ENCODE data around the gene ELN. TPM values are rescaled to one million over a fixed set of nuclear protein-coding genes. Genes with fewer than 3 reads are reported as not detected.
"Not testable (repeated sequence)": the region's sequence is repeated elsewhere in the genome, so short reads cannot be mapped to it uniquely, and the experiment has no call there.

The ELN gene
- total RNA-seq, 1 experiment from 2014 or later, result 65.9 TPM

- no TSS peak for BruUV-seq (replicated peaks)
- DNase-seq (ENCODE audit: low spot score), result no peak
- no peak overlapping the region for H3K4me3 ChIP-seq (ENCODE audit: low read depth, low read length, poor library complexity, severe bottlenecking)
Observed at GRCh38 chr7:74009719-74010118, 18.3 kb upstream of the ELN start.

DNA sequence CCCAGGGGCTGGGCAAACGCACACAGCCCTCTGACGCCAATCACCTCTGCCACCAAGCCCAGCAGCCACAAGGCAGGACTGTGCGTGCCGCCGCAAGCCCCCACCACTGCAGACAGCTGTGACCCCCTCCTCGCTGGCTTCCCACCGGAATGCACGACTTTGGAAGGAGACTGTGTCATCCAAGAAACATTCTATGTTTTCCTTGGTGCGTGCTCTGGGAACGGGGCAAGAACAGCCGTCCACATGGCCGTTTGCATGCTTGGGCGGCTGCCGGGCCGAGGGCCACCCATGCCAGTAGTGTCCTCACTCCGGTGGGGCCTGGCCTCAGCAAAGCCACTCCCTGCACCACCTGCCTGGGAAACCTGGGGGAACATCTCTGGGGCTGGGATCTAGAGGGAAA, 17.6 kb upstream of the ELN start:
- no TSS peak for BruUV-seq (replicated peaks)
- CTCF ChIA-PET, result interaction anchor here (1.3 kb wide), 1 partner anchor 17 kb away, joined by 3 read pairs; no protein-coding TSS in a partner anchor

More at GRCh38 chr7:74009719-74010118, 18.3 kb upstream of the ELN start:
- Histone ChIP-seq H3K9me3 (ENCODE audit: low read depth, low read length, poor library complexity, severe bottlenecking) (no peaks in the 10 kb centered on the region), H3K27me3 (replicated peaks; ENCODE audit: insufficient read depth, low read depth, low read length, poor library complexity) (no peaks in the 10 kb centered on the region), H3K27ac (ENCODE audit: low read depth, low read length, poor library complexity, severe bottlenecking) (no peak overlapping the region), H3K4me1 (ENCODE audit: insufficient read depth, low read length, poor library complexity, severe bottlenecking) (no peaks in the 10 kb centered on the region), H3K36me3 (ENCODE audit: insufficient read depth, low read length, poor library complexity, severe bottlenecking) (no peaks in the 10 kb centered on the region)
- POLR2A ChIA-PET (ENCODE audit: low non-redundant PET), result no interaction called here
- no peak for TF ChIP-seq EZH2 (IDR thresholded peaks at IDR 0.05; ENCODE audit: borderline replicate concordance, low read depth, low read length, poor library complexity, severe bottlenecking)
- no peak for TF ChIP-seq CTCF (conservative IDR thresholded peaks at IDR 0.05; ENCODE audit: low read depth, low read length)
- CTCF ChIA-PET, result no interaction called here
- intact Hi-C loops (cut with micrococcal nuclease; ENCODE audit: unreplicated experiment), result no loop called here

GRCh38 chr7:74011421-74011820, 16.6 kb upstream of the ELN start:
- H3K4me3 ChIP-seq (ENCODE audit: low read depth, low read length, poor library complexity, severe bottlenecking); H3K27ac ChIP-seq (ENCODE audit: low read depth, low read length, poor library complexity, severe bottlenecking); BruUV-seq (replicated peaks); POLR2A ChIA-PET (ENCODE audit: low non-redundant PET); H3K36me3 ChIP-seq (ENCODE audit: insufficient read depth, low read length, poor library complexity, severe bottlenecking); H3K9me3 ChIP-seq (ENCODE audit: low read depth, low read length, poor library complexity, severe bottlenecking); intact Hi-C loops (cut with micrococcal nuclease; ENCODE audit: unreplicated experiment); H3K27me3 ChIP-seq (replicated peaks; ENCODE audit: insufficient read depth, low read depth, low read length, poor library complexity); H3K4me1 ChIP-seq (ENCODE audit: insufficient read depth, low read length, poor library complexity, severe bottlenecking); DNase-seq (ENCODE audit: low spot score): not testable (repeated sequence)
- CTCF ChIA-PET, result interaction anchor here (1.3 kb wide), 1 partner anchor 16 kb away, joined by 3 read pairs; no protein-coding TSS in a partner anchor

More for the DNA sequence above, 17.6 kb upstream of the ELN start:
- POLR2A ChIA-PET (ENCODE audit: low non-redundant PET), result no interaction called here
- no peak overlapping the region for H3K27ac ChIP-seq (ENCODE audit: low read depth, low read length, poor library complexity, severe bottlenecking)
- H3K4me3 ChIP-seq (ENCODE audit: low read depth, low read length, poor library complexity, severe bottlenecking), result no peak overlapping the region
- no peaks in the 10 kb centered on the region for H3K9me3 ChIP-seq (ENCODE audit: low read depth, low read length, poor library complexity, severe bottlenecking)
- TF ChIP-seq EZH2 (IDR thresholded peaks at IDR 0.05; ENCODE audit: borderline replicate concordance, low read depth, low read length, poor library complexity, severe bottlenecking) (no peak), CTCF (conservative IDR thresholded peaks at IDR 0.05; ENCODE audit: low read depth, low read length) (no peak)
- H3K4me1 ChIP-seq (ENCODE audit: insufficient read depth, low read length, poor library complexity, severe bottlenecking), result no peaks in the 10 kb centered on the region
- no peaks in the 10 kb centered on the region for H3K36me3 ChIP-seq (ENCODE audit: insufficient read depth, low read length, poor library complexity, severe bottlenecking)
- intact Hi-C loops (cut with micrococcal nuclease; ENCODE audit: unreplicated experiment), result no loop called here
- DNase-seq (ENCODE audit: low spot score), result no peak
- H3K27me3 ChIP-seq (replicated peaks; ENCODE audit: insufficient read depth, low read depth, low read length, poor library complexity), result no peaks in the 10 kb centered on the region

DNA sequence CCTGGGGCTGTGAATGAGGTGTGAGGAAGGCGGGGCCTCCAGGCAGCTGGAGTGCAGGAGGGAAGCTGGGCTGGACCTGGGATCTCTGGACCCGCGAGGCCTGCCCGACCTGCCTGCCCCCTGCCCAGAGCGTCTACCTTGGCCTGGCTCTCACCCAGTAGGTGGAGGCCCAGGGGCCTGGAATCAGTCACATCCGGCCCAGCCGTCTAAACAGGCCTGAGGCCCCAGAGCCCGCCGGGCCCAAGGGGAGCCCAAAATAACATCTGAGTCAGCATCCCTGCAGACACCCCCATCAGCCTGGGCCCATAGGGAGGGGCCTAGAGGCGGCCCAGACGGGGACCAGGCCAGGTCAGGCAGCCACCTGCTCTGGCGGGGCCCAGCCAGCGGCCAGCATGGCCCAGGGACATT, 15.1 kb upstream of the ELN start:
- DNase-seq (ENCODE audit: low spot score), result no peak
- Histone ChIP-seq H3K4me3 (ENCODE audit: low read depth, low read length, poor library complexity, severe bottlenecking) (no peak overlapping the region), H3K9me3 (ENCODE audit: low read depth, low read length, poor library complexity, severe bottlenecking) (no peaks in the 10 kb centered on the region), H3K36me3 (ENCODE audit: insufficient read depth, low read length, poor library complexity, severe bottlenecking) (no peaks in the 10 kb centered on the region), H3K27me3 (replicated peaks; ENCODE audit: insufficient read depth, low read depth, low read length, poor library complexity) (no peaks in the 10 kb centered on the region), H3K27ac (ENCODE audit: low read depth, low read length, poor library complexity, severe bottlenecking) (no peak overlapping the region), H3K4me1 (ENCODE audit: insufficient read depth, low read length, poor library complexity, severe bottlenecking) (no peaks in the 10 kb centered on the region)
- TF ChIP-seq EZH2 (IDR thresholded peaks at IDR 0.05; ENCODE audit: borderline replicate concordance, low read depth, low read length, poor library complexity, severe bottlenecking) (no peak), CTCF (conservative IDR thresholded peaks at IDR 0.05; ENCODE audit: low read depth, low read length) (no peak)
- POLR2A ChIA-PET (ENCODE audit: low non-redundant PET), result no interaction called here
- no TSS peak for BruUV-seq (replicated peaks)
- intact Hi-C loops (cut with micrococcal nuclease; ENCODE audit: unreplicated experiment), result no loop called here
- CTCF ChIA-PET, result no interaction called here
